H1 (cell line): ENCODE data around the gene EML1.
"Not testable (repeated sequence)": the region's sequence is repeated elsewhere in the genome, so short reads cannot be mapped to it uniquely, and the experiment has no call there.

Source experiments
- ASH2L ChIP-seq: fragments of 200-600, 300-600 bp; sonication (generic); IDR thresholded peaks from one replicate; pipeline ENCODE4 v1.7.1; 2017; ENCODE audit warnings: low read length
- EP300 ChIP-seq, 2 experiments: IDR thresholded peaks; 1 replicate in 1 of 2; 2 replicates in 1 of 2; pipeline ENCODE4 v1.6.1; 2011 to 2012; ENCODE audit warnings: low read depth in 2 of 2, low read length in 2 of 2, mild to moderate bottlenecking in 2 of 2, borderline replicate concordance in 1 of 2, inconsistent platforms in 1 of 2, moderate library complexity in 1 of 2
- JUN ChIP-seq: IDR thresholded peaks from 2 replicates; pipeline ENCODE4 v1.6.1; 2011; ENCODE audit warnings: low read depth, mild to moderate bottlenecking, improper control_type of control experiment, low read length
- POLR2A ChIP-seq, 2 experiments: IDR thresholded peaks; 1 replicate in 1 of 2; 2 replicates in 1 of 2; pipeline ENCODE4 v1.6.1; 2011; ENCODE audit warnings: low read depth in 2 of 2, low read length in 2 of 2, mild to moderate bottlenecking in 2 of 2; ENCODE audit errors: control extremely low read depth in 1 of 2
- POLR2AphosphoS5 ChIP-seq: IDR thresholded peaks from 2 replicates; pipeline ENCODE4 v1.6.1; 2011; ENCODE audit warnings: low read depth, low read length
- RAD21 ChIP-seq, 2 experiments: IDR thresholded peaks in 1 of 2; conservative IDR thresholded peaks in 1 of 2; 2 replicates each; pipeline ENCODE4 v1.6.1; 2011; ENCODE audit warnings: low read depth in 2 of 2, low read length in 2 of 2, improper control_type of control experiment in 1 of 2, inconsistent platforms in 1 of 2, mild to moderate bottlenecking in 1 of 2, moderate library complexity in 1 of 2
- SIX5 ChIP-seq: IDR thresholded peaks from 2 replicates; pipeline ENCODE4 v1.6.1; 2011; ENCODE audit warnings: mild to moderate bottlenecking, low read depth, low read length
- SP1 ChIP-seq: IDR thresholded peaks from 2 replicates; pipeline ENCODE4 v1.6.1; 2011; ENCODE audit warnings: low read depth, low read length
- SP2 ChIP-seq: IDR thresholded peaks from 2 replicates; pipeline ENCODE4 v1.6.1; 2012; ENCODE audit warnings: mild to moderate bottlenecking, low read length, inconsistent platforms
- TAF1 ChIP-seq: IDR thresholded peaks from 2 replicates; pipeline ENCODE4 v1.6.1; 2011; ENCODE audit warnings: mild to moderate bottlenecking, low read depth, low read length
- TEAD4 ChIP-seq: IDR thresholded peaks from 2 replicates; pipeline ENCODE4 v1.6.1; 2012; ENCODE audit warnings: low read depth, low read length, inconsistent platforms, mixed read lengths
- USF2 ChIP-seq: IDR thresholded peaks from 2 replicates; pipeline ENCODE4 v1.6.1; 2011; ENCODE audit warnings: low read length, improper control_type of control experiment
- TF ChIP-seq, protein P1 (sequence below), 3 experiments: IDR thresholded peaks; 1 replicate in 2 of 3; 2 replicates in 1 of 3; pipeline versions ENCODE4 v1.5.1 to v1.6.1; 2011; ENCODE audit warnings: low read length in 3 of 3, mild to moderate bottlenecking in 3 of 3, inconsistent platforms in 2 of 3, low read depth in 1 of 3, moderate library complexity in 1 of 3; ENCODE audit not compliant: insufficient read depth in 1 of 3; ENCODE audit errors: control extremely low read depth in 1 of 3

- TF ChIP-seq, protein P1, sequence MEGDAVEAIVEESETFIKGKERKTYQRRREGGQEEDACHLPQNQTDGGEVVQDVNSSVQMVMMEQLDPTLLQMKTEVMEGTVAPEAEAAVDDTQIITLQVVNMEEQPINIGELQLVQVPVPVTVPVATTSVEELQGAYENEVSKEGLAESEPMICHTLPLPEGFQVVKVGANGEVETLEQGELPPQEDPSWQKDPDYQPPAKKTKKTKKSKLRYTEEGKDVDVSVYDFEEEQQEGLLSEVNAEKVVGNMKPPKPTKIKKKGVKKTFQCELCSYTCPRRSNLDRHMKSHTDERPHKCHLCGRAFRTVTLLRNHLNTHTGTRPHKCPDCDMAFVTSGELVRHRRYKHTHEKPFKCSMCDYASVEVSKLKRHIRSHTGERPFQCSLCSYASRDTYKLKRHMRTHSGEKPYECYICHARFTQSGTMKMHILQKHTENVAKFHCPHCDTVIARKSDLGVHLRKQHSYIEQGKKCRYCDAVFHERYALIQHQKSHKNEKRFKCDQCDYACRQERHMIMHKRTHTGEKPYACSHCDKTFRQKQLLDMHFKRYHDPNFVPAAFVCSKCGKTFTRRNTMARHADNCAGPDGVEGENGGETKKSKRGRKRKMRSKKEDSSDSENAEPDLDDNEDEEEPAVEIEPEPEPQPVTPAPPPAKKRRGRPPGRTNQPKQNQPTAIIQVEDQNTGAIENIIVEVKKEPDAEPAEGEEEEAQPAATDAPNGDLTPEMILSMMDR (IDR thresholded peaks at IDR 0.05; ENCODE audit: control extremely low read depth in 1 of 3, insufficient read depth in 1 of 3, low read depth in 1 of 3, low read length in 3 of 3) = not testable (repeated sequence)
- not testable (repeated sequence) for TF ChIP-seq TAF1; RAD21 (IDR thresholded peaks at IDR 0.05 in 1 of 2, conservative IDR thresholded peaks at IDR 0.05 in 1 of 2; ENCODE audit: low read depth in 2 of 2, low read length in 2 of 2); POLR2AphosphoS5; SP1; POLR2A (IDR thresholded peaks at IDR 0.05; ENCODE audit: control extremely low read depth in 1 of 2, low read depth in 2 of 2, low read length in 2 of 2); SIX5; SP2; USF2; ASH2L; TEAD4; EP300 (IDR thresholded peaks at IDR 0.05; ENCODE audit: borderline replicate concordance in 1 of 2, low read depth in 2 of 2, low read length in 2 of 2); JUN
Measured at GRCh38 chr14:99949011-99949732, 156.0 kb downstream of the EML1 start.
